HepG2 (cell line): ENCODE measurements around the gene NISCH. TPM values are rescaled to one million over a fixed set of nuclear protein-coding genes. Genes with fewer than 3 reads are reported as not detected.
A peak's percentile ranks its signal among the peaks of the same experiment; 100 is the strongest.

ENCODE experiments used
- BRCA1 ChIP-seq: sonication (generic); formaldehyde crosslinking; IDR thresholded peaks from 2 replicates; pipeline ENCODE4 v1.4.0; 2020; ENCODE audit warnings: missing genetic modification reagents
- GABPB1 ChIP-seq: IDR thresholded peaks from 2 replicates; pipeline ENCODE4 v1.6.1; 2016; ENCODE audit warnings: mild to moderate bottlenecking, missing genetic modification reagents, moderate library complexity, missing compliant biosample characterization
- HHEX ChIP-seq: IDR thresholded peaks from 2 replicates; pipeline ENCODE4 v1.6.1; 2016; ENCODE audit warnings: control low read depth
- HOXD1 ChIP-seq: sonication (generic); formaldehyde crosslinking; IDR thresholded peaks from 2 replicates; pipeline ENCODE4 v1.5.0; 2020; ENCODE audit warnings: missing genetic modification reagents
- KDM4B ChIP-seq: sonication (generic); formaldehyde crosslinking; IDR thresholded peaks from 2 replicates; pipeline ENCODE4 v1.4.0; 2020; ENCODE audit warnings: missing genetic modification reagents
- KDM5A ChIP-seq: fragments of 200-600 bp; sonication (generic); IDR thresholded peaks from 2 replicates; pipeline ENCODE4 v1.7.0; 2018; ENCODE audit warnings: antibody characterized with exemption, mild to moderate bottlenecking, low read length, borderline replicate concordance
- MIER2 ChIP-seq: IDR thresholded peaks from 2 replicates; pipeline ENCODE4 v1.6.1; 2016; ENCODE audit warnings: missing biosample characterization, missing genetic modification reagents
- MTA1 ChIP-seq: sonication (generic); formaldehyde crosslinking; IDR thresholded peaks from 2 replicates; pipeline ENCODE4 v1.4.0; 2020; ENCODE audit warnings: missing genetic modification reagents, mild to moderate bottlenecking, borderline replicate concordance
- NFYB ChIP-seq: sonication (generic); formaldehyde crosslinking; IDR thresholded peaks from 2 replicates; pipeline ENCODE4 v1.4.0; 2020; ENCODE audit warnings: missing genetic modification reagents
- PATZ1 ChIP-seq: sonication (generic); formaldehyde crosslinking; IDR thresholded peaks from 2 replicates; pipeline ENCODE4 v1.4.0; 2020; ENCODE audit warnings: missing genetic modification reagents
- PHF20 ChIP-seq: sonication (generic); formaldehyde crosslinking; IDR thresholded peaks from 2 replicates; pipeline ENCODE4 v1.5.0; 2020; ENCODE audit warnings: mild to moderate bottlenecking, missing genetic modification reagents
- TAF1 ChIP-seq: sonication (generic); formaldehyde crosslinking; IDR thresholded peaks from 2 replicates; pipeline ENCODE4 v1.4.0; 2020; ENCODE audit warnings: missing genetic modification reagents
- ZBTB10 ChIP-seq: sonication (generic); formaldehyde crosslinking; IDR thresholded peaks from 2 replicates; pipeline ENCODE4 v1.4.0; 2020; ENCODE audit warnings: missing genetic modification reagents, borderline replicate concordance
- ZFY ChIP-seq: sonication (generic); formaldehyde crosslinking; IDR thresholded peaks from 2 replicates; pipeline ENCODE4 v1.4.0; 2020; ENCODE audit warnings: missing genetic modification reagents
- ZMAT3 ChIP-seq: sonication (generic); formaldehyde crosslinking; conservative IDR thresholded peaks from 2 replicates; pipeline ENCODE4 v1.7.0; 2021; ENCODE audit warnings: missing genetic modification reagents
- ZNF138 ChIP-seq: sonication (generic); formaldehyde crosslinking; IDR thresholded peaks from 2 replicates; pipeline ENCODE4 v1.5.0; 2020; ENCODE audit warnings: mild to moderate bottlenecking, low read depth, missing genetic modification reagents
- ZNF263 ChIP-seq: sonication (generic); formaldehyde crosslinking; IDR thresholded peaks from 2 replicates; pipeline ENCODE4 v1.4.0; 2020; ENCODE audit warnings: missing genetic modification reagents
- ZNF543 ChIP-seq: sonication (generic); formaldehyde crosslinking; IDR thresholded peaks from 2 replicates; pipeline ENCODE4 v1.4.0; 2020; ENCODE audit warnings: mild to moderate bottlenecking, missing genetic modification reagents
- ZNF577 ChIP-seq: sonication (generic); formaldehyde crosslinking; IDR thresholded peaks from 2 replicates; pipeline ENCODE4 v1.4.0; 2020; ENCODE audit warnings: mild to moderate bottlenecking, low read depth, missing genetic modification reagents, borderline replicate concordance
- ZNF788 ChIP-seq: sonication (generic); formaldehyde crosslinking; IDR thresholded peaks from 2 replicates; pipeline ENCODE4 v1.5.0; 2020; ENCODE audit warnings: mild to moderate bottlenecking, missing genetic modification reagents, borderline replicate concordance
- polyA plus RNA-seq, 8 experiments: library from polyadenylated mRNA; depleted of rRNA in 3 of 8; stranded (reverse) in 7 of 8; unstranded in 1 of 8; fragments of >200 nt; fragmentation: Illumina TruSeq in 4 of 8; extraction: Trizol in 4 of 8; gene quantifications; 2 replicates each; pipeline versions ENCODE4 v1.2.1 to v1.2.3, GENCODE V29; 2011 to 2016; ENCODE audit warnings: low read depth in 4 of 8, missing spikeins in 1 of 8, mixed read lengths in 1 of 8; ENCODE audit not compliant: insufficient read depth in 1 of 8
- total RNA-seq, 5 experiments: library from RNA; depleted of rRNA; stranded (reverse); fragments of >200 nt; fragmentation: Illumina TruSeq; extraction: Trizol; gene quantifications; 2 replicates each; pipeline ENCODE4 v1.2.3, GENCODE V29; 2016; ENCODE audit warnings: low read depth in 1 of 5
- TF ChIP-seq, protein P1 (sequence below): sonication (generic); formaldehyde crosslinking; IDR thresholded peaks from 2 replicates; pipeline ENCODE4 v1.4.0; 2020; ENCODE audit warnings: missing genetic modification reagents, mild to moderate bottlenecking, borderline replicate concordance
- TF ChIP-seq, protein P2 (sequence below): sonication (generic); formaldehyde crosslinking; IDR thresholded peaks from 2 replicates; pipeline ENCODE4 v1.4.0; 2020; ENCODE audit warnings: missing genetic modification reagents

Gene NISCH
- total and polyA plus RNA-seq, 2 of the 13 experiments (the other 11 are each of a cell fraction or from before 2014, with no cell fraction given) = 27.0 to 47.6 TPM

GRCh38 chr3:52532838-52533622, 77.6 kb downstream of the NISCH start (continued):
- TF ChIP-seq, protein P1, sequence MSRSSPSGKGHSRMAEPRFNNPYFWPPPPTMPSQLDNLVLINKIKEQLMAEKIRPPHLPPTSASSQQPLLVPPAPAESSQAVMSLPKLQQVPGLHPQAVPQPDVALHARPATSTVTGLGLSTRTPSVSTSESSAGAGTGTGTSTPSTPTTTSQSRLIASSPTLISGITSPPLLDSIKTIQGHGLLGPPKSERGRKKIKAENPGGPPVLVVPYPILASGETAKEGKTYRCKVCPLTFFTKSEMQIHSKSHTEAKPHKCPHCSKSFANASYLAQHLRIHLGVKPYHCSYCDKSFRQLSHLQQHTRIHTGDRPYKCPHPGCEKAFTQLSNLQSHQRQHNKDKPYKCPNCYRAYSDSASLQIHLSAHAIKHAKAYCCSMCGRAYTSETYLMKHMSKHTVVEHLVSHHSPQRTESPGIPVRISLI (CRISPR knock-in tag) = no peak
- TF ChIP-seq HHEX (CRISPR knock-in tag) (no peak), ZNF788 (CRISPR knock-in tag) (peak; percentile 26; the same call in 1 of the 2 replicates), ZBTB10 (CRISPR knock-in tag) (peak; percentile 65; the same call in 1 of the 2 replicates), GABPB1 (peak; percentile 65), BRCA1 (no peak), ZNF577 (CRISPR knock-in tag) (0 out of 2 replicates have a peak, but pooled peaks have one; percentile 49), ZMAT3 (CRISPR knock-in tag) (0 out of 2 replicates have a peak, but pooled peaks have one; percentile 1), TAF1 (CRISPR knock-in tag) (peak; percentile 32; the same call in 1 of the 2 replicates), MTA1 (CRISPR knock-in tag) (peak; percentile 55; the same call in 1 of the 2 replicates), ZNF543 (0 out of 2 replicates have a peak, but pooled peaks have one; percentile 41), KDM5A (peak; percentile 39; the same call in 1 of the 2 replicates), ZFY (CRISPR knock-in tag) (peak; percentile 48), PHF20 (0 out of 2 replicates have a peak, but pooled peaks have one; percentile 3), MIER2 (CRISPR knock-in tag) (no peak), NFYB (CRISPR knock-in tag) (peak; percentile 8; the same call in 1 of the 2 replicates), ZNF263 (peak; percentile 14; the same call in 1 of the 2 replicates), KDM4B (CRISPR knock-in tag) (no peak), PATZ1 (peak; percentile 56; the same call in 1 of the 2 replicates), ZNF138 (0 out of 2 replicates have a peak, but pooled peaks have one; percentile 47), HOXD1 (no peak)
- TF ChIP-seq, protein P2, sequence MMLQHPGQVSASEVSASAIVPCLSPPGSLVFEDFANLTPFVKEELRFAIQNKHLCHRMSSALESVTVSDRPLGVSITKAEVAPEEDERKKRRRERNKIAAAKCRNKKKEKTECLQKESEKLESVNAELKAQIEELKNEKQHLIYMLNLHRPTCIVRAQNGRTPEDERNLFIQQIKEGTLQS (CRISPR knock-in tag) = 0 out of 2 replicates have a peak, but pooled peaks have one; percentile 7
